Measurements from ENCODE around the gene GOLGA8N.

Gene GOLGA8N

DNA sequence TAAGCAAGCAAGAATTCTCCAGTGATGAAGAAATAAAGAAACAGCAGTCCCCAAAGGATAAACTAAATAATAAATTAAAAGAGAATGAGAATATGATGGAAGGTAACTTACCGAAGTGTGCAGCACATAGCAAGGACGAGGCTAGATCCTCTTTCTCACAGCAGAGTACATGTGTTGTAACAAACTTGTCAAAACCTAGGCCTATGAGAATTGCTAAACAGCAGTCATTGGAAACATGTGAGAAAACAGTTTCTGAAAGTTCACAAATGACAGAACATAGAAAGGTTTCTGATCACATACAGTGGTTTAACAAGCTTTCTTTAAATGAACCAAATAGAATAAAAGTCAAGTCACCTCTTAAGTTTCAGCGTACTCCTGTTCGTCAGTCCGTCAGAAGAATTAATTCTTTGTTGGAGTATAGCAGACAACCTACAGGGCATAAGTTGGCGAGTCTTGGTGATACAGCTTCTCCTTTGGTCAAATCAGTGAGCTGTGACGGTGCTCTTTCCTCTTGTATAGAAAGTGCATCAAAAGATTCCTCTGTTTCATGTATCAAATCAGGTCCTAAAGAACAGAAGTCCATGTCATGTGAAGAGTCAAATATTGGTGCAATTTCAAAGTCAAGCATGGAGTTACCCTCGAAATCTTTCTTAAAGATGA, 43.8 kb downstream of the GOLGA8N start:
- no peak for ATAC-seq (ENCODE audit: insufficient read depth, low read depth)
- H2AFZ ChIP-seq (ENCODE audit: low read depth, low read length), result no peak overlapping the region
- peaks cover 9% of the 10 kb centered on the region; the same call in 1 of the 2 replicates for H3K79me2 ChIP-seq (ENCODE audit: insufficient read depth, low read length)
- peaks cover 74% of the 10 kb centered on the region for H3K36me3 ChIP-seq (ENCODE audit: insufficient read depth, low read length)
- no peaks in the 10 kb centered on the region for H3K9me3 ChIP-seq (ENCODE audit: insufficient read depth, low read length, severe bottlenecking)
- H3K27me3 ChIP-seq (ENCODE audit: insufficient read depth, low read length, poor library complexity), result no peaks in the 10 kb centered on the region
- no peaks in the 10 kb centered on the region for H3K4me1 ChIP-seq (ENCODE audit: insufficient read depth, low read length)
- no peak overlapping the region for H3K9ac ChIP-seq (ENCODE audit: low read depth, low read length)
- H4K20me1 ChIP-seq (ENCODE audit: insufficient read depth, low read length), result peaks cover 12% of the 10 kb centered on the region; the same call in 1 of the 2 replicates
- H3K4me3 ChIP-seq (ENCODE audit: low read depth in 1 of 2, low read length in 2 of 2), result no peak overlapping the region
- H3K4me2 ChIP-seq (ENCODE audit: insufficient read depth, low read length), result no peak overlapping the region
- no peak for TF ChIP-seq EZH2 (IDR thresholded peaks at IDR 0.05; ENCODE audit: borderline replicate concordance, low read depth, low read length, severe bottlenecking)
- TF ChIP-seq, protein P1, sequence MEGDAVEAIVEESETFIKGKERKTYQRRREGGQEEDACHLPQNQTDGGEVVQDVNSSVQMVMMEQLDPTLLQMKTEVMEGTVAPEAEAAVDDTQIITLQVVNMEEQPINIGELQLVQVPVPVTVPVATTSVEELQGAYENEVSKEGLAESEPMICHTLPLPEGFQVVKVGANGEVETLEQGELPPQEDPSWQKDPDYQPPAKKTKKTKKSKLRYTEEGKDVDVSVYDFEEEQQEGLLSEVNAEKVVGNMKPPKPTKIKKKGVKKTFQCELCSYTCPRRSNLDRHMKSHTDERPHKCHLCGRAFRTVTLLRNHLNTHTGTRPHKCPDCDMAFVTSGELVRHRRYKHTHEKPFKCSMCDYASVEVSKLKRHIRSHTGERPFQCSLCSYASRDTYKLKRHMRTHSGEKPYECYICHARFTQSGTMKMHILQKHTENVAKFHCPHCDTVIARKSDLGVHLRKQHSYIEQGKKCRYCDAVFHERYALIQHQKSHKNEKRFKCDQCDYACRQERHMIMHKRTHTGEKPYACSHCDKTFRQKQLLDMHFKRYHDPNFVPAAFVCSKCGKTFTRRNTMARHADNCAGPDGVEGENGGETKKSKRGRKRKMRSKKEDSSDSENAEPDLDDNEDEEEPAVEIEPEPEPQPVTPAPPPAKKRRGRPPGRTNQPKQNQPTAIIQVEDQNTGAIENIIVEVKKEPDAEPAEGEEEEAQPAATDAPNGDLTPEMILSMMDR (IDR thresholded peaks at IDR 0.05; ENCODE audit: borderline replicate concordance, extremely low read depth, low read length, poor library complexity, severe bottlenecking), result no peak
- no peak for DNase-seq
- H3K27ac ChIP-seq (ENCODE audit: low read length), result no peak overlapping the region

DNA sequence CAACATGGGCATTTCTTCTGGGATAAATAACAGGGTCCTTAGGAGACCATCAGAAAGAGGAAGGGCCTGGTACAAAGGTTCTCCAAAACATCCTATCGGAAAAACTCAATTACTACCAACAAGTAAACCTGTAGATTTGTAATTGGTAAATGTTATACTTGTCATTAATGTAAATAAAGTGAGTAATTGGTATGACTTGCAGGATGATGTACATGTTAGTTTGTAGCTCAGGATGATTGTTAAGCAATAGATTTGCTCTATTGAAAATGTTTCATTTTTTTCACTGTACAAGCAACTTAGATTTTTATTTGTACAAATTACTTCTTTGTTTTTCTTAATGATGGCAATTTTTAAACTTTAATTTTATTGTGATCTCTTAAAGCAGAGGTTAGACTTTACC, 44.4 kb downstream of the GOLGA8N start:
- DNase-seq, result no peak
- Histone ChIP-seq H2AFZ (ENCODE audit: low read depth, low read length) (no peak overlapping the region), H3K27ac (ENCODE audit: low read length) (no peak overlapping the region), H3K79me2 (ENCODE audit: insufficient read depth, low read length) (peaks cover 9% of the 10 kb centered on the region; the same call in 1 of the 2 replicates), H3K36me3 (ENCODE audit: insufficient read depth, low read length) (peaks cover 74% of the 10 kb centered on the region), H3K4me1 (ENCODE audit: insufficient read depth, low read length) (no peaks in the 10 kb centered on the region), H4K20me1 (ENCODE audit: insufficient read depth, low read length) (peaks cover 12% of the 10 kb centered on the region; the same call in 1 of the 2 replicates), H3K4me2 (ENCODE audit: insufficient read depth, low read length) (no peak overlapping the region), H3K4me3 (ENCODE audit: low read depth in 1 of 2, low read length in 2 of 2) (no peak overlapping the region), H3K9ac (ENCODE audit: low read depth, low read length) (no peak overlapping the region), H3K9me3 (ENCODE audit: insufficient read depth, low read length, severe bottlenecking) (no peaks in the 10 kb centered on the region), H3K27me3 (ENCODE audit: insufficient read depth, low read length, poor library complexity) (no peaks in the 10 kb centered on the region)
- TF ChIP-seq, protein P1 (IDR thresholded peaks at IDR 0.05; ENCODE audit: borderline replicate concordance, extremely low read depth, low read length, poor library complexity, severe bottlenecking), result no peak
- no peak for TF ChIP-seq EZH2 (IDR thresholded peaks at IDR 0.05; ENCODE audit: borderline replicate concordance, low read depth, low read length, severe bottlenecking)
- ATAC-seq (ENCODE audit: insufficient read depth, low read depth), result no peak

DNA sequence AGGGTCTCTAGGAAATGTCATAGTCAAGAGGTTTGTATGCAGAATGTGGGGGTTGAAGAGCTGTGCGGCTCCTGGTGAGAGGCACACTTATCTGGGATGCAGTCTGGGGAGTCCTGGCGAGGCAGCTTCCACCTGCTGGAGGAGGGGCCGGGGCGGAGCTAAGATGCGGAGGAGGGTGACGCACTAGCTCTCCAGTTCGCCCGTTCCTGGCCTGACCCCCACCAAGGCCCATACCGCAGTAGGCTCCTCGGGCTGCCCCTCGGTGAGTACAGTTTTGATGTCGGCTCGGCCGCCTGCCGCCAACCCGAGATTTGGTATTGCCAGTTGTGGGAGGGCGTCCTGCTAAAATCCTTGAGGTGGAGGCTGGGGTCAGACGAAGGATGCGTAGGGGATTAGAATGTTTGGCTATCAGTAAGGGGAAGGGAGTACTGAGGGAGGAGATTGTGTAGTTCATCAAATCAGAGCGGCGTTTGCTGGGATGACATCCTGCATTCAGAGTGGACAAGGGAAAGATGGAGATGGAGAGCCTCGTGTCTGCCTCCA, 48.3 kb downstream of the GOLGA8N start, which contains the start of gene SCG5:
Gene SCG5, plus strand, starts transcription at position 194 of the 543 bp plus-strand sequence. CDS start 1,883 bp downstream, outside the sequence.
- Histone ChIP-seq H3K4me3 (ENCODE audit: low read depth in 1 of 2, low read length in 2 of 2) (no peak within 1 kb of the TSS), H3K36me3 (ENCODE audit: insufficient read depth, low read length) (peaks cover 40% of the 10 kb centered on the region), H4K20me1 (ENCODE audit: insufficient read depth, low read length) (peaks cover 7% of the 10 kb centered on the region; the same call in 1 of the 2 replicates), H2AFZ (ENCODE audit: low read depth, low read length) (no peak within 1 kb of the TSS), H3K4me1 (ENCODE audit: insufficient read depth, low read length) (no peaks in the 10 kb centered on the region), H3K4me2 (ENCODE audit: insufficient read depth, low read length) (no peak within 1 kb of the TSS), H3K27ac (ENCODE audit: low read length) (no peak within 1 kb of the TSS), H3K9me3 (ENCODE audit: insufficient read depth, low read length, severe bottlenecking) (no peaks in the 10 kb centered on the region), H3K9ac (ENCODE audit: low read depth, low read length) (no peak within 1 kb of the TSS), H3K27me3 (ENCODE audit: insufficient read depth, low read length, poor library complexity) (no peaks in the 10 kb centered on the region), H3K79me2 (ENCODE audit: insufficient read depth, low read length) (0 out of 2 replicates have a peak, but pooled peaks cover 3% of the 10 kb centered on the region)
- DNase-seq (no peak), ATAC-seq (ENCODE audit: insufficient read depth, low read depth) (peak; percentile 55; the same call in 2 of the 3 replicates)
- TF ChIP-seq, protein P1 (IDR thresholded peaks at IDR 0.05; ENCODE audit: borderline replicate concordance, extremely low read depth, low read length, poor library complexity, severe bottlenecking), result no peak
- TF ChIP-seq EZH2 (IDR thresholded peaks at IDR 0.05; ENCODE audit: borderline replicate concordance, low read depth, low read length, severe bottlenecking), result no peak
